HG02885 (cell line): ENCODE data around the gene MTG1.
"Not testable (repeated sequence)": the region's sequence is repeated elsewhere in the genome, so short reads cannot be mapped to it uniquely, and the experiment has no call there.

Experiments used
- ATAC-seq: cut with Tn5 transposase; IDR thresholded peaks from one replicate; pipeline ENCODE4 v1.9.1; 2021; ENCODE audit warnings: mild to moderate bottlenecking; ENCODE audit not compliant: unreplicated experiment, poor library complexity

The MTG1 gene

DNA sequence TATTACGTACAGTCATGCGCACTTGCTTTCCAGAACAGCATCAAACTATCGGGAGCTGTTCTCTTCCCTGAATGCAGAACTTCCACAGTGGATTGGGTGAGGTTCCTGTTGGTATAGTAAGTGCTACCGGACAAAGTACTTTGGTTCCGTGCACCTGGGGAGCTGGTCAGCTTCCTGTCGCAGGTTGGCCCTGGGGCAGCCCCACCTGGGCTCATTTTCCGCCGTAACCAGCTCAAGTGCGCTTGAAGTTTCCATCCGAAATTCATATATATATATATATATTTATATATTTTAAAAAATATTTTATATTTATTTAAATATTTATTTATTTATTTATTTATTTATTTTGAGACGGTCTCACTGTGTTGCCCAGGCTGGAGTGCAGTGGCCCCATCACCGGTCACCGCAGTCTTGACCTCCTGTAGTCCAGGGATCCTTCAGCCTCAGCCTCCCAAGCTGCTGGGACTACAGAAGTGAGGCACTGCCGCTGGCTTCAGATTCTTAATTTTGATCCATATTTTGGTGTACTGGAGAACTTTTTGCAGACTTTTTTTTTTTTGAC lies 66.3 kb downstream of the MTG1 start:
- ATAC-seq = no peak

DNA sequence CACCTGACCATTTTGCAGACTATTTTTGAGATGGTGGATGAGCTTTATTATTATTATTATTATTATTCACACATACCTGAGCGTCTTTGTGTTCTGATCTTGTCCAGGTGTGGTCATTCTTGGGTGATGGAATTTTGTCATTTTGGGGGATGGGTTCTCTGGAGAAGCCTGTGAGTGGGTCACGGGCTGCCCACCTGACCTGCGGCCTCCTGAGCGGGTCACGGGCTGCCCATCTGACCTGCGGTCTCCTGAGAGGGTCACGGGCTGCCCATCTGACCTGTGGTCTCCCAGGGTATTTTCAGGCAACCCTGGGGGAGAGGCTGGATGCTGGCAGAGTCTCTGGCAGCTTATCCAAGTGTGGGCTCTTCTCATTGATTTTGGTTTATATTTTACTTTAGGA lies 67.1 kb downstream of the MTG1 start:
- no peak for ATAC-seq

DNA sequence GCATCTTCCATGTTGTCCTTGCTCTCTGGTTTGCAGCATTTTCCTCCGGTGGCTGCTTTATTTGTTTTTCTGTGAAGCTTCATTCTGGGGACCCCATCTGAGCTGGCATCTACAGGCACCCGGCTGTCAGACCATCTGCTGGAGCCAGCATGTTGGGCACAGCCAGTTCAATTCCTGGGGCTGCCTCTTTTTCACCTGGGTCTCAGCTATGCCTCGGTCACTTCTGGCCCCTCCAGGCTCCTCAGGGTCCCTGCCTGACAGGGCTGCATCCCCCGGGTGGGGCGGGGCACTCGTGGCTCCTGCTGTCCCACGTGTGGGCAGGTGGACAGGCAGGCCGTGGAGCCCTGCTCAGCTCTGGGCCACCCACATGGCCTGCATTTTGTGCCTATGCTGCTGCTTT lies 67.9 kb downstream of the MTG1 start:
- ATAC-seq = no peak

DNA sequence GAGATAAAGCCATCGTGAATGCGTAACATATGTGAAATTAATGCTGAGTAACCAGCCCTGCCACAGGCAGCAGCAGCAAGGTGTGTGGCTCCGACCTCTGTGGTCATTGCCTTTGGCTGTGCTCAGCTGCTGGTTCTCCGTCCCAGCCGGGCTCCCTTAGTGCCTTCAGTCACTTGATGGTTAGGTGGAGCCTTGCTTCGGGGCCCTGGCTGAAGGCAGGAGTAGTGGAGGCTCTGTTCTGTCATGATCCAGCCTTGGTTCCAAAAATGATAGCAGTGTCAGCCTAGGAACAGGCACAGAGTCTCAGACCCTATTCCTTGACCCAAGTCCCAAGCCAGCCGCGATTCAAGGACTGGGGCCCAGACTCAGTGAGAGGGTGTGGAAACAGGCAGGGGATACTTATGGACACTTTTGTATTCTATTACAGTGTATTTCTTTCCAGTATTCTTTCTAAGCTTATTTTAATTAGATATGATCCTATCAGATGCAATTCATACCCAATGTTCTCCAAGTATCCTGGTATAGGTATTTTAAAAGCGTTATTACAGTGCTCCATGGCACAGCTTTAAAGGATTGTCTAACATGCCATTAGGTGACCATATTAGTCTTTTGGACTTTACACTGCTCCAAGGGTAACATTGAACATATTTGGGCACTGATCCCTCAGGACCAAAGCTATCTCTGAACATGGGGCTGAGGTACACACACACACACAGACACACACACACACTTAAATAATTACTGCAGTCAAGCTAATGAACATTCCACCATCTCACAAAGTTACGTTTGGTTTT lies 68.8 kb downstream of the MTG1 start:
- ATAC-seq = no peak

DNA sequence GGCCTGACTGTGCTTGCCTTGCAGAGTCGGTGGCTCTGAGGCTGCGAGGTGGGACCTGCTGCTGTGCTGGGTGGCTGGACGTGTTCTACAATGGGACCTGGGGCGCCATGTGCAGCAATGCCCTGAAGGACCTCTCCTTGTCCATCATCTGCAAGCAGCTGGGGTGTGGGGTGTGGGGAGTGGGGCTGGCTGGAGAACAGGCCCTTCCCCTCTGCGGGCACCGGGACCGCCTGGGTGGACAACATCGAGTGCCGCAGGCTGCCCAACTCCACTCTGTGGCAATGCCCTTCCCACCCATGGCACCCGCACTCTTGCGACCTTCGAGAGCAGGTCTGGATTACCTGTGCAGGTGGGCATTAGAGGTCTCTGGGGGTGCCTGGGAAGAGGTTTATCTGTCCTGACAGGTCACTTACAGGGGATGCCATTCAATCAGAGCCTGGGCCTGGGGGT lies 70.7 kb downstream of the MTG1 start:
- no peak for ATAC-seq

DNA sequence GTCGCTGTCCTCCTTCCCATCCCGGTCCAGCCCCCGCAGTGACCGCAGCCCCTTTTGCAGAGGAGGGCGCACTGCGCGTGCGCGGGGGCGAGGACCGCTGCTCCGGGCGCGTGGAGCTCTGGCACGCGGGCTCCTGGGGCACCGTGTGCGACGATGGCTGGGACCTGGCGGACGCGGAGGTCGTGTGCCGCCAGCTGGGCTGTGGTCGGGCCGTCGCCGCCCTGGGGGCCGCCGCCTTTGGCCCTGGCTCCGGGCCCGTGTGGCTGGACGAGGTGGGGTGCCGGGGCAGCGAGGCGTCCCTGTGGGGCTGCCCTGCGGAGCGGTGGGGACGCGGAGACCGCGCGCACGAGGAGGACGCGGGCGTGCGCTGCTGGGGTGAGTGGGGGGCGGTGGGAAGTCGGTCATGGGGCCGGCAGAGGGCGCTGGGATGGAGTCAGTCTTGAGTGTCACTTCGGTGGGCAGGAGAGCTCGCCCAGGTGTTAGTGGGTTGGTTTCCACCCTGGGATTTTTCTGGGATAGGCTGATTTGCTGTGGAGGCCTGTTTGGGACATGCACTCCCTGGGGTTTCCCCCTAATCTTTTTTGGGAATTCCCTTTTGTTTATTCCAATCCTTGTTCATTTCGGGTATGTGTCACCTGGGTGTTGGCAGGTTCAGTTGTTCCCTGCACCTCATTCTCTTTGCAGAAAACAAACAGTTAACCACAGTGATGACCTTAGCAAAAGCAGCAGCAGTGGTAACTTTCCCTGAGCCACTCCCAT lies 71.4 kb downstream of the MTG1 start:
- ATAC-seq = no peak

DNA sequence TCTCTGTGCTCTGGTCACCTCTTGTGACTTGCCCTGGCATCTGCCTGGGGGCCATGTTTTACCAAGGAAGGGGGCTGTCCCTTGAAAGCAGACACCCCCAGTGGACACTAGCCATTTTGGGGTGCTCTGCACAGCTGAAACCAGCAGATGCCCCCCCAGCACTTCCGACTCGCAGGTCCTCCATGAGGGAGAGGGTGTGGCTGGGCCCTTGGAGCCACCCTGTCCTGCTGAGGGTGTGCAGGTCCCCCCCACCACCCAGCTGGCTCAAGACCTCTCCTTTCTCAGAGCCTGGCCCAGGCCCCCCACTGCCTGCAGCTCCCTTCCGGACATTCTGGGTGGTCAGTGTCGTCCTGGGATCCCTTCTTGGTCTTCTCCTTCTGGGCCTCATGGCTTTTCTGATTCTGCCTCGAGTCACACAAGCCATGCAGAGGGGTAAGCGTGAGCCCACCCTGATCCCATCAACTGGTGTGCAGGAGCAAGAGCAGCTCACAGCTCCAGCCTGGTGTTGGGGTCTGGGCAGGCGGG lies 72.1 kb downstream of the MTG1 start:
- ATAC-seq = no peak

DNA sequence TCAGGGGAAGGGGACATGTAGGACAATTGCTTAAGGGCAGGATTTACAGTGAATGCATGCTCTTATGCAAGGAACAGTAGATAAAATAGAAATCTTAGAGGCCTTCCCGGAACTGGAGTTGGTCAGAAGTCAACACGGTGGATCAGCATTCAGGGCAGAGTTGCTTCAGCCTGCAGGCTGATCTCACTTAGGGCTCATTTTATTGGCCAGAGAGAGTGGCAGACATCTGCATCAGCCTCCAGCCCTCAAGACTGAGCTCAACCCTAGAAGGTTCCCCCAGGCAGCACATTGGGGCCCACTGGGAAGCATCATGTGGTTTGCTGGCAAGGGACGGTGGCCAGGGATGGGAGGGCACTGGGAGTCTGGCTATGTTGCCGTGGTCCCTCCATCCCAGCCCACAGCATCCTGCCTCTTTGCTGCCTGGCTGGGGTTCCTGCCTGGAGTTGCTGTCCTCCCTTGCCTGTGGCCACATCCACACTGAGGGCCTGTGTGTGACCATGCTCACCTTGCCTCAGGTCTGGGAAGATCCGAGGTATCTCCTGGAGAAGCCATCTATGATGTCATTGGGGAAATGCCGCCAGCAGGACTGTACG lies 72.8 kb downstream of the MTG1 start:
- no peak for ATAC-seq

DNA sequence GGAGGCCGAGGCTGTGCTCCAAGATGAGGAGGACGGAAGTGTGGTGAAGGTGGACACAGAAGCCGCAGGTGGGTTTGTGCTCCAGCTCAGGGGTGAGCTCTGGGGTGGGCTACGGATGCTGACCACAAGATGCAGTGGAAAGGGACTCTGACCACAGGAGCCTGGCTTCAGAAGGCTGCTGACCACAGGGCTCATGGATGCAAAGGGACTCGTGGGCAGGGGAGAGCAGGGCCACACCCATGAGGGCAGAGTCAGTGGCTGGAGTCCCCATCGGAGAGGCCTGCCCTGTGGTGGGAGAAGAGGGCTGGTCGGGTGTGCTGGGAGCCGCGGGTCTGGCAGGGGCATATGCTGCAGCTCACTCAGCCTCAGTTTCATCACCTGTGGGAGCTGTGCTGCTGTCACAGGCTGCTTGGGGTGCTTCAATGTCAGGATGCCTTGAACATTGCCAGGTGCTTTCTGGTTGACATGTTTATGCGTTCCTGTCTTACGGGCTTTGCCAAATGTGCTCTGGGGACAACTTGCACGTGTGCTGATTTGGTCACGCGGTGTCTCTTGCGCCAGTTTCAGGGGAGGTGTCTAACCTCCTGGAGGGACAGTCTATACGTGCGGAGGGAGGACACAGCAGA lies 73.4 kb downstream of the MTG1 start:
- no peak for ATAC-seq

DNA sequence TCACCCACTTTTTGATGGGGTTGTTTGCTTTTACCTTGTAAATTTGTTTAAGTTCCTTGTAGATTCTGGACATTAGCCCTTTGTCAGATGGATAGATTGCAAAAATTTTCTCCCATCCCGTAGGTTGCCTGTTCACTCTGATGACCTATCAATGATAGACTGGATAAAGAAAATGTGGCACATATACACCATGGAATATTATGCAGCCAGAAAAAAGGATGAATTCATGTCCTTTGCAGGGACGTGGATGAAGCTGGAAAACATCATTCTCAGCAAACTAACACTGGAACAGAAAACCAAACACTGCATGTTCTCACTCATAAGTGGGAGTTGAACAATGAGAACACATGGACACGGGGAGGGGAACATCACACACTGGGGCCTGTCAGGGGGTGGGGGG lies 75.2 kb downstream of the MTG1 start:
- ATAC-seq = not testable (repeated sequence)

DNA sequence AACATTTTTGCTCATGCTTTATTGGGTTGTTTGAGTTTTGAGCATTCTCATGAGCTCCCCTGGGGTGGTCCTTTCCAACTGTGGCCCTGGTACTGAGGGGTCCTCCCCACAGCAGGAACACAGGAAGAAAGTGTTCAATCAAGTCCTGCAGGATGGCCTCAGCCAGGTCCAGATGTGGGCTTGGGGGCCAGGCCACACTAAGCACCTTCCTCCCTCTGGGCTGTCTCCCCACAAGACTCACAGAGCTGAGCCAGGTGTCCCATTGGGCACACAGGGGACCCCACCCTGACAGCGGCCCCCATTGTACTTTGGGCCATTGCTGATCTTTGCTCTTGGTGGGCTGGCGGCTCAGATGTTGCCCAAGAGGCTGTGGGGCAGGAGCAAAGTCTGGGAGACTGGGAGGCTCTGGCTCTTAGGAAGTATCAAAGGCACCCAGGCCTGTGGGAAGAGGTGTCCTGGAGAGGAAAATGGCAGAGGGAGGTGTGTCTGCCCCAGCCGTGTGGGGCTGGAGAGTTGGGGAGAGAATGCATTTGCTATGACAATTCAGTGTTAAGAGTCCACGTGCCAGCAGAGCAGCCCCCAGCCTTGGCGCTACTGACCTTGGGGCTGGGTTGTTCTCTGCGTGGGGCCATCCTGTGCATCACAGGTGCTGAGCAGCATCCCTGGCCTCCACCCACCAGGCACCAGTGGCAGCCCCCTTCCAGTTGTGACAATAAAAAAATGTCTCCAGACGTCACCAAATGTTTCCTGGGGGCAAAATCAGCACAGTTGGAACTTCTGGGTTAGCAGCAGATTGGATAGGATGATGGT lies 77.5 kb downstream of the MTG1 start:
- ATAC-seq = no peak
